Right ventricle myocardium superior (tissue), 1 donor: Measurements from ENCODE around the gene PTPN20. TPM values are rescaled to one million over a fixed set of nuclear protein-coding genes. Genes with fewer than 3 reads are reported as not detected.

Experiments
- ATAC-seq: fragments of 200-7000 bp; cut with Tn5 transposase; one replicate; pipeline ENCODE4 v1.9.1; 2020; ENCODE audit warnings: mild to moderate bottlenecking; ENCODE audit not compliant: poor library complexity
- DNase-seq: peaks from one replicate; pipeline ENCODE4 v3.0.0-alpha.2; 2020
- intact Hi-C: fragments of 100-400 bp; cut with DNase I; formaldehyde crosslinking; loops from one replicate; pipeline ENCODE4 v1.11.2; 2022
- total RNA-seq: library from RNA; stranded (reverse); fragmentation: NEBNext Ultra II Directional; extraction: Animal tissue kit (Norgen Biotek cat#: 25700); gene quantifications from one replicate; pipeline ENCODE4 v1.2.1, GENCODE V29; 2021
- donor health status: DM: no; HTN: yes; CAD: no; lungs with severe emphysema.

PTPN20 gene
- total RNA-seq, 1 donor from 2014 or later: 19.3 TPM

- ATAC-seq: no peak
- intact Hi-C loops: no loop called here
- no peak for DNase-seq
Measured at GRCh38 chr10:47040681-47041080, 129.5 kb downstream of the PTPN20 start.

GRCh38 chr10:47041396-47042198 lies 130.4 kb downstream of the PTPN20 start:
- DNase-seq (no peak), ATAC-seq (no peak)

GRCh38 chr10:47042199-47042473 lies 130.9 kb downstream of the PTPN20 start:
- intact Hi-C loops: no loop called here
- DNase-seq: no peak
- ATAC-seq: no peak

More at GRCh38 chr10:47041396-47042198, 130.4 kb downstream of the PTPN20 start:
- intact Hi-C loops: no loop called here

GRCh38 chr10:47042780-47043750 lies 131.8 kb downstream of the PTPN20 start:
- ATAC-seq (no peak), DNase-seq (no peak)
- intact Hi-C loops: no loop called here

GRCh38 chr10:47043928-47044538 lies 132.8 kb downstream of the PTPN20 start:
- intact Hi-C loops: no loop called here
- no peak for ATAC-seq
- no peak for DNase-seq

GRCh38 chr10:47044741-47045140 lies 133.5 kb downstream of the PTPN20 start:
- DNase-seq: no peak
- intact Hi-C loops: no loop called here
- ATAC-seq: no peak

- intact Hi-C loops: no loop called here
- no peak for DNase-seq
- ATAC-seq: no peak
Measured at GRCh38 chr10:47045331-47045861, 134.2 kb downstream of the PTPN20 start.

- DNase-seq: no peak
- intact Hi-C loops: loop anchor here (2.0 kb wide), 1 partner anchor 266 kb away; no protein-coding TSS in a partner anchor
- no peak for ATAC-seq
Measured at GRCh38 chr10:47046321-47047126, 135.3 kb downstream of the PTPN20 start.

- intact Hi-C loops: loop anchor here (2.0 kb wide), 1 partner anchor 266 kb away; no protein-coding TSS in a partner anchor
- ATAC-seq: no peak
- DNase-seq: no peak
Measured at GRCh38 chr10:47047127-47047504, 135.9 kb downstream of the PTPN20 start.

- intact Hi-C loops: loop anchor here (2.0 kb wide), 1 partner anchor 265 kb away; no protein-coding TSS in a partner anchor
- ATAC-seq: peak; percentile 83
- DNase-seq: peak; percentile 85
Measured at GRCh38 chr10:47047577-47048525, 136.6 kb downstream of the PTPN20 start.

- ATAC-seq (no peak), DNase-seq (no peak)
- intact Hi-C loops: no loop called here
Measured at GRCh38 chr10:47048526-47048905, 137.3 kb downstream of the PTPN20 start.

- intact Hi-C loops: no loop called here
- DNase-seq: no peak
- ATAC-seq: no peak
Measured at GRCh38 chr10:47049056-47049851, 138.0 kb downstream of the PTPN20 start.

GRCh38 chr10:47049906-47050305 lies 138.7 kb downstream of the PTPN20 start:
- DNase-seq: no peak
- ATAC-seq: no peak
- intact Hi-C loops: no loop called here

GRCh38 chr10:47050618-47051455 lies 139.6 kb downstream of the PTPN20 start:
- intact Hi-C loops: no loop called here
- no peak for DNase-seq
- ATAC-seq: no peak

GRCh38 chr10:47051741-47052238 lies 140.6 kb downstream of the PTPN20 start:
- intact Hi-C loops: no loop called here
- ATAC-seq (no peak), DNase-seq (no peak)
